Measurements from ENCODE around the gene SYNE3. TPM values are rescaled to one million over a fixed set of nuclear protein-coding genes. Genes with fewer than 3 reads are reported as not detected.
A peak's percentile ranks its signal among the peaks of the same experiment; 100 is the strongest.

The SYNE3 gene
- total RNA-seq, 2 experiments from 2014 or later: 21.6 to 22.8 TPM

- DNase-seq: no peak
- Mint-ChIP-seq H3K36me3 (ENCODE audit: low read depth) (peaks cover 3% of the 10 kb centered on the region), H3K9me3 (no peaks in the 10 kb centered on the region), H3K27ac (no peak overlapping the region), H3K27me3 (ENCODE audit: low read depth) (no peaks in the 10 kb centered on the region), H3K4me3 (no peak overlapping the region), H3K4me1 (ENCODE audit: low read depth) (peaks cover 40% of the 10 kb centered on the region)
- CTCF ChIA-PET: interaction anchor here (1.0 to 4.3 kb wide), 4 partner anchors 12 to 101 kb away, joined by 3 to 14 read pairs (median 4); no protein-coding TSS in a partner anchor
- intact Hi-C loops (cut with micrococcal nuclease): no loop called here
Measured at GRCh38 chr14:95538801-95539509, 22.5 kb upstream of the SYNE3 start.

DNA sequence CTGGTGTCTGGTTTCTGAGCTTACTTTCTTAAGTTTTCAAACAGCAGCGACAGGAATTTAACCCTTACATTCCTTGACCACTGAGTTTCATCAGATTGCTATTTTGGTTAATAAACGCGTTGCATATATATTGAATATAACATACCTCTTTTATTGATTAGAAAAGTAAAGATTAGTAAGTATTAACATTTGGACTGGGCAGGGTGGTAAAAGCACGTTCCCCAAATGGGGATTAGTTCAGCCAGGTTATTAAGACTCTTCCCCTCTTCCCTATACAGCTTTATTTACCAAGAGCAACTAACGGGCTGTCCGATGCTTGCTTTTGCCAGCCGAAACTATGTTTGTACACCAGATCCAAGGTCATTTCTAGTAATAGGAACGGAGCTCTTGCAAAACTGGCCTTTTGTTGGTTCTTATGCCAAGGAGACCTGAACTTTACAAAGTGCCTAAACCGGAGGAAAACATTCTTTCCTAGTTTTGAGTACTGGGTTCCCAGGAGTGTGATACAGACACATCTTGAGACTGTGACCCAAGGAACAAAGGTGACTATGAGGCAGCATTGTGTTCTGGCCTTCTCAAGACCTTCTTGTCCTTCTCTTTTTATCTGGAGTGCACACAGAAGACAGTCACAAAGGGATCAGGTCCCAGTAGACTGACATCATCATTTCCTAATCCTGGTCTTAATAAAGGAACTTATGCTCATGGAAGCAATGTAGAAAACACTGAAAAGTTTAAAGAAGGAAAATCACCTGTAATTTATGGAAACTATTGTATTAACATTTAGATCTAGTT, 21.0 kb upstream of the SYNE3 start:
- Mint-ChIP-seq H3K27me3 (ENCODE audit: low read depth) (no peaks in the 10 kb centered on the region), H3K4me3 (no peak overlapping the region), H3K4me1 (ENCODE audit: low read depth) (peaks cover 46% of the 10 kb centered on the region), H3K36me3 (ENCODE audit: low read depth) (peaks cover 13% of the 10 kb centered on the region), H3K27ac (no peak overlapping the region), H3K9me3 (no peaks in the 10 kb centered on the region)
- intact Hi-C loops (cut with micrococcal nuclease): no loop called here
- CTCF ChIA-PET: interaction anchor here (1.4 to 4.3 kb wide), 4 partner anchors 10 to 111 kb away, joined by 3 to 14 read pairs (median 6); no protein-coding TSS in a partner anchor
- DNase-seq: no peak

- intact Hi-C loops (cut with micrococcal nuclease): no loop called here
Measured at GRCh38 chr14:95536671-95537070, 20.2 kb upstream of the SYNE3 start.

GRCh38 chr14:95536036-95536593, 19.7 kb upstream of the SYNE3 start:
- Mint-ChIP-seq H3K4me1 (ENCODE audit: low read depth) (peaks cover 53% of the 10 kb centered on the region), H3K27me3 (ENCODE audit: low read depth) (no peaks in the 10 kb centered on the region), H3K27ac (no peak overlapping the region), H3K4me3 (peak overlapping the region; percentile 92), H3K9me3 (no peaks in the 10 kb centered on the region), H3K36me3 (ENCODE audit: low read depth) (peaks cover 19% of the 10 kb centered on the region)
- CTCF ChIA-PET: interaction anchor here (1.4 to 4.3 kb wide), 4 partner anchors 9 to 109 kb away, joined by 3 to 14 read pairs (median 6); no protein-coding TSS in a partner anchor
- intact Hi-C loops (cut with micrococcal nuclease): no loop called here
- no peak for DNase-seq

More at GRCh38 chr14:95536671-95537070, 20.2 kb upstream of the SYNE3 start:
- CTCF ChIA-PET: interaction anchor here (0.5 to 4.3 kb wide), 5 partner anchors 9 to 110 kb away, joined by 3 to 14 read pairs (median 5); no protein-coding TSS in a partner anchor
- no peaks in the 10 kb centered on the region for H3K9me3 Mint-ChIP-seq
- H3K36me3 Mint-ChIP-seq (ENCODE audit: low read depth): peaks cover 19% of the 10 kb centered on the region
- H3K27me3 Mint-ChIP-seq (ENCODE audit: low read depth): no peaks in the 10 kb centered on the region
- H3K4me3 Mint-ChIP-seq: peak overlapping the region; percentile 26
- H3K4me1 Mint-ChIP-seq (ENCODE audit: low read depth): peaks cover 48% of the 10 kb centered on the region
- H3K27ac Mint-ChIP-seq: no peak overlapping the region
- DNase-seq: no peak

DNA sequence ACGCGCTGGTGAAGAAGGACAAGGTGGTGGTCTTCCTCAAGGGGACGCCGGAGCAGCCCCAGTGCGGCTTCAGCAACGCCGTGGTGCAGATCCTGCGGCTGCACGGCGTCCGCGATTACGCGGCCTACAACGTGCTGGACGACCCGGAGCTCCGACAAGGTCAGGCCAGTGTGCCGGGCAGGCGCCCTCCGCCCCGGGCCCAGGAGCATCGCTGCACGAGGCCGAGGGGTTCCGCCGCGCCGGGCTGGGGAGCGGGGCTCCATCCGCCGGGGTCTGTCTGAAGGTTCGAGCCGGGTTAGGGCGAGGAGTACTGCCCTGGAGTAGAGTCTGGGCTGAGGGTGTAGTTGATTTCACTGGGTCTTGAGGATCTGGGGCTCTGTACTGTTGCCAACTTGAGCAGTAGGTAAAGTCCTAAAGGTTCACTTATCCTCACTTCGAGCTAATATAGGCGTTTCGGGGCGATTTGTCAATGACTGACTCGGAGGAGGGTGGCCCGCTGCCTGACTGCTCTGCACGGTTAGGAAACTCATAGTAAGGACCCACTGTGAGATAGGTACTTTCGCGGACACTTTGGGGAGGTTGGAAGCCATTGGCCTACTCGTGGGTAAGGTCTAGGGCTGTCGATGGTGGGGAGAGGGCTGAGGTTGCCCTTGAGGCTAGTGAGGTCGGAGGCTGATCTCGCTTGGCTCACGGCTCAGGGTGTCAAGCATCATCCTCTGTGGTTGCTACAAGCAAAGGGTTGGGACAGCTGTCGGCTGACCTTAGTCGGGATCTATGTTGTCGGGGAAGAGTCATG, 19.0 kb upstream of the SYNE3 start:
- Mint-ChIP-seq H3K27me3 (ENCODE audit: low read depth) (no peaks in the 10 kb centered on the region), H3K4me1 (ENCODE audit: low read depth) (peaks cover 55% of the 10 kb centered on the region), H3K27ac (peak overlapping the region; percentile 59), H3K4me3 (peak overlapping the region; percentile 92), H3K9me3 (no peaks in the 10 kb centered on the region), H3K36me3 (ENCODE audit: low read depth) (peaks cover 22% of the 10 kb centered on the region)
- DNase-seq: peak; percentile 20
- intact Hi-C loops (cut with micrococcal nuclease): no loop called here
- CTCF ChIA-PET: interaction anchor here (1.8 to 4.3 kb wide), 4 partner anchors 8 to 108 kb away, joined by 4 to 19 read pairs (median 12); no protein-coding TSS in a partner anchor

- peaks cover 61% of the 10 kb centered on the region for H3K4me1 Mint-ChIP-seq (ENCODE audit: low read depth)
- CTCF ChIA-PET: interaction anchor here (0.5 to 3.9 kb wide), 7 partner anchors 11 to 92 kb away, joined by 3 to 19 read pairs (median 6); partner anchors contain the start of gene SYNE3
- intact Hi-C loops (cut with micrococcal nuclease): loop anchor here (1.0 to 5.0 kb wide), 6 partner anchors 11 to 829 kb away; partner anchors contain the start of genes ATG2B, DICER1 and GSKIP
- peak within 1 kb of the TSS; percentile 92 for H3K4me3 Mint-ChIP-seq
- H3K9me3 Mint-ChIP-seq: no peaks in the 10 kb centered on the region
- peak within 1 kb of the TSS; percentile 82 for H3K27ac Mint-ChIP-seq
- no peaks in the 10 kb centered on the region for H3K27me3 Mint-ChIP-seq (ENCODE audit: low read depth)
- peak; percentile 99 for DNase-seq
- peaks cover 23% of the 10 kb centered on the region for H3K36me3 Mint-ChIP-seq (ENCODE audit: low read depth)
Measured at GRCh38 chr14:95534299-95535225, 18.1 kb upstream of the SYNE3 start, which contains the start of gene GLRX5. Gene GLRX5, plus strand, starts transcription at chr14:95535050. Its CDS starts 40 bp downstream, at chr14:95535090.

DNA sequence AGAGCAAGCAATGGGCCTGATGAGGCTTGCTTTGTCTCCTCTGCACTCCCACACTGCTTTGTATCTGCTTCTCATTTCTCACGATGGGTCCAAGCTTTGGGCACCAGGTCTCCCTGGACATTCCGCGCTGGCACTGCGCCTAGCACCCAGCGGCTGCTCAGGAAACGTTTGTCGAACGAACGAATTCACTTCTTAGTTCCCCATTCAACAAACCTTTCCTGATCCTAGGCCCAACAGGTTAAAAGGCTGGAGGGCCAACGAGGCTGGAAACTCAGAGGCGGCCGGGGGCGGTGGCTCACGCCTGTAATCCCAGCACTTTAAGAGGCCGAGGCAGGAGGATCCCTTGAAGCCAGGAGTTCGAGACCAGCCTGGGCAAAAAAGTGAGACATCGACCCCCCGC, 17.4 kb upstream of the SYNE3 start:
- Mint-ChIP-seq H3K27me3 (ENCODE audit: low read depth) (no peaks in the 10 kb centered on the region), H3K9me3 (no peaks in the 10 kb centered on the region), H3K36me3 (ENCODE audit: low read depth) (peaks cover 23% of the 10 kb centered on the region), H3K4me3 (peak overlapping the region; percentile 92), H3K27ac (peak overlapping the region; percentile 82), H3K4me1 (ENCODE audit: low read depth) (peaks cover 61% of the 10 kb centered on the region)
- CTCF ChIA-PET: interaction anchor here (1.0 to 3.9 kb wide), 7 partner anchors 11 to 93 kb away, joined by 3 to 19 read pairs (median 6); partner anchors contain the start of gene SYNE3
- intact Hi-C loops (cut with micrococcal nuclease): loop anchor here (1.0 to 5.0 kb wide), 6 partner anchors 11 to 829 kb away; partner anchors contain the start of genes ATG2B, DICER1 and GSKIP
- DNase-seq: no peak

DNA sequence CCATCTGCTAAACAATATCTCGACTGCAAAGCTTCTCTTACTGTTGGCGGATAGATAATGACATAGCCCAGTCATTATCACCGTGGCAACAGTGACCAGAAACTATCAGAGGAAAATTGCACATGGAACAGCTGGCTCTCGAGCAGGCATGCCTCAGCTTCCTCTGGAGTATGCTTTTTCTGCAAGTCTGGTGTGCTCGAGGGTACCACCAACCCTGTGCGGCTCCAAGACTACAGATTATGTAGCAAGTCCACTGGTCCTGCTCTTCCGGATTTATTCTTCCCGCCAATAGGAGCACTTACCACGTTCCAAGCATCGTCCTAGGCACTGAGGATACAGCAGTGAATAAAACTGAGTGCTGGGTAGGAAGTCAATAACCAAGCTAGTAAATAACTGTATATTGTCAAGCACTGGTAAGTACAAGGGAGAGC, 17.0 kb upstream of the SYNE3 start:
- peak; percentile 33 for DNase-seq
- Mint-ChIP-seq H3K27me3 (ENCODE audit: low read depth) (no peaks in the 10 kb centered on the region), H3K4me3 (peak overlapping the region; percentile 92), H3K36me3 (ENCODE audit: low read depth) (peaks cover 23% of the 10 kb centered on the region), H3K9me3 (no peaks in the 10 kb centered on the region), H3K27ac (peak overlapping the region; percentile 82), H3K4me1 (ENCODE audit: low read depth) (peaks cover 60% of the 10 kb centered on the region)
- intact Hi-C loops (cut with micrococcal nuclease): loop anchor here (5.0 kb wide), 1 partner anchor 221 kb away; no protein-coding TSS in a partner anchor
- CTCF ChIA-PET: interaction anchor here (0.7 to 3.9 kb wide), 8 partner anchors 10 to 93 kb away, joined by 3 to 19 read pairs (median 6); partner anchors contain the start of gene SYNE3

- Mint-ChIP-seq H3K27ac (peak overlapping the region; percentile 50), H3K9me3 (no peaks in the 10 kb centered on the region), H3K4me3 (peak overlapping the region; percentile 92), H3K27me3 (ENCODE audit: low read depth) (no peaks in the 10 kb centered on the region), H3K36me3 (ENCODE audit: low read depth) (peaks cover 21% of the 10 kb centered on the region), H3K4me1 (ENCODE audit: low read depth) (peaks cover 57% of the 10 kb centered on the region)
- CTCF ChIA-PET: interaction anchor here (1.2 to 3.9 kb wide), 3 partner anchors 9 to 94 kb away, joined by 3 to 17 read pairs (median 8); no protein-coding TSS in a partner anchor
- intact Hi-C loops (cut with micrococcal nuclease): loop anchor here (5.0 kb wide), 1 partner anchor 220 kb away; no protein-coding TSS in a partner anchor
- no peak for DNase-seq
Measured at GRCh38 chr14:95531969-95532368, 15.5 kb upstream of the SYNE3 start.

DNA sequence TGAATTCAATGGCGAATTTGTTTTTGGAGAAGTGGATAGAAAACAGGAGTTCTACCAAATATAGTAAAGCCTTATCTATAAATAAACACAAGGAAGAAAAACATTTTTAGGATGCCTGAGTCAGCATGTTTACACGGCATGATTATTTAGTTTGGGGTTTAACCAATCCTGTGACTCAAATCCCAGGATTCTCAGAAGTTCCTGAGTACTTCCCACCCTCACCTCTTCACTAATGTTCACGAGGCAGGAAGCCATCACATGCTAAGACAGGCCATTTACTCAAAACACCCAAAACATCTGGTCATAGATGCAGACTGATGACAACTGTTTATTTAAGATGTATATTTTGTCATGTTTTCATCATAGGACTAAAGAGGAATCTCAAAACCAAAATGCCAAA, 15.0 kb upstream of the SYNE3 start:
- intact Hi-C loops (cut with micrococcal nuclease): loop anchor here (5.0 kb wide), 1 partner anchor 219 kb away; no protein-coding TSS in a partner anchor
- CTCF ChIA-PET: interaction anchor here (1.1 to 3.9 kb wide), 5 partner anchors 8 to 94 kb away, joined by 3 to 17 read pairs (median 8); no protein-coding TSS in a partner anchor
- no peak overlapping the region for H3K4me3 Mint-ChIP-seq
- no peak overlapping the region for H3K27ac Mint-ChIP-seq
- H3K9me3 Mint-ChIP-seq: no peaks in the 10 kb centered on the region
- peaks cover 21% of the 10 kb centered on the region for H3K36me3 Mint-ChIP-seq (ENCODE audit: low read depth)
- no peak for DNase-seq
- H3K27me3 Mint-ChIP-seq (ENCODE audit: low read depth): no peaks in the 10 kb centered on the region
- peaks cover 57% of the 10 kb centered on the region for H3K4me1 Mint-ChIP-seq (ENCODE audit: low read depth)

Measured in activated naive CD4-positive, alpha-beta T cell treated with anti-CD3 and anti-CD28 coated beads for 36 hours (primary cell).